22Rv1 (cell line): ENCODE measurements around the gene SOX2.

Experiments used
- H3K27ac ChIP-seq: fragments of 450-650 bp; 2 replicates; pipeline ENCODE4 v1.5.1; 2017
- CTCF ChIP-seq: fragments of 450-650 bp; IDR thresholded peaks from 2 replicates; pipeline ENCODE4 v1.5.1; 2017; ENCODE audit warnings: mild to moderate bottlenecking
- ZFX ChIP-seq: fragments of 450-650 bp; IDR thresholded peaks from 2 replicates; pipeline ENCODE4 v1.6.1; 2017; ENCODE audit warnings: antibody characterized with exemption, borderline replicate concordance

SOX2 gene

DNA sequence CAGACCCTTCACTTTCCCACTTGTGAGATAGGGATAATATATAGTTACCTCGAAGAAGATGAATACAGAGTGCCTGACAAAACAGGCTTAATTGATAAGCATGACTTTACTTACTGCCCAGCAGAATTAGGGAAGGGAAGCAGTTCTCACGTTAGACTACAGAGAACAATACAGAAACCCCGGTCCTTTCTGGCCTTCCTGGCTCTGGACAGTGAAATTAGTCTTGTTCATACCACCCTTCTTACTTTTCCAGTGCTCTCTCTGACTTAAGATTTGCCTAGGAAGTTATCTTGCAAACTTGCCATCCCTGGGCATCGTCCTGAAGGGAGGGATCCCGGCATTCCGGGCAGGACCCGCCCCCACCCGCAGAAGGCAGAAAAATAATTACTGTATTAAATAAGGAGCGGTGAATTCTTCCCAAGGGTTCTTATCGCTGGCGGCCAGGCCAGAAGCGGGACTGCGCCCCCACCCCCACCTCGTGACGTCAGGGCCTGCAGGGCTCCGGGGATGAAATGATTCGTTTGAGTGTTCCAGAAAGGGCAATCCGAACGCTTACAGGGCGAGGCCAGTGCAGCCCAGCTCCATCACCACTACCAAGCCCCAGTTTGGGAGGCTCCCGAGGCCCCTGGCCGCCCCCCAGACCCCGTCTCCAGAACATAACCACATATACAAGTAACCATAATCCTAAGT lies 8.4 kb downstream of the SOX2 start:
- no peak overlapping the region for H3K27ac ChIP-seq
- no peak for TF ChIP-seq CTCF
- no peak for TF ChIP-seq ZFX

DNA sequence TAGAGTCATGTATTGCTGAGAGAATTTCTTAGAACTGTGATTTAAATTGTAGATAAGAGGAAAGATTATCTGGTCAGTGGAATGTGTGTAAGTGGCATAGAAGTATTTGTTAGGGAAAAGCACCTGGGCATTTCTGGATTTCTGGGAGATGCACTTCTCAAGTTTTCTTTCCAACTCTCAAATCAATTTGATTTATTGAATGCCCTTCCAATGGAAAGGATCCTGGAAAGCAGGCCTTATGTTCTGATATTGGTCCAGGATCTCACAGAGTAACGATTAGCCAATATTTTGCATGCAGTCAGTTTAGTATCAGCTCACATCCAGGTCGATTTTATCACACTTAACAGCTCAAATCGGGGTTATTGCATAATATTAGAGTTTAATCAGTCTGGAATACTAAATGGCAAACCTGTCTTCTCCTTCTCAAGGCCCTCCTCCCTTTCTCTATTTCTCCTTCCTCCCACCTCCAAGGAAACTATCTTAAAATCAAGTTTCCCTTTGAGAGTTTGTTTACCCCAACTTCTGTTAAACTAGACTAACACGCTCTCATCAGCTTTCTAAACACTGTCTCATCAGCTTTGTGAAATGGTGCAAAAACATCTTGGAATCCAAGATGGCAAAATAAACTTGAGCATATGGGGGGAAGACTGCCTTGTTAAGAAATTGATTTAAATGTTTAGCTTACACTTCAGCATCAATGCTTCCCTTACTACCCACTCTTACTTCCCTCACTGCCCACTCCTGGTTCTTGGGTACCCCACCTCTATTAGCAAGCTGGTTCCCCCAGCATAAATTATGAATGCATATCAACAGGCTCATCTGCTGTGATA lies 9.5 kb downstream of the SOX2 start:
- H3K27ac ChIP-seq = no peak overlapping the region
- TF ChIP-seq CTCF (no peak), ZFX (no peak)

DNA sequence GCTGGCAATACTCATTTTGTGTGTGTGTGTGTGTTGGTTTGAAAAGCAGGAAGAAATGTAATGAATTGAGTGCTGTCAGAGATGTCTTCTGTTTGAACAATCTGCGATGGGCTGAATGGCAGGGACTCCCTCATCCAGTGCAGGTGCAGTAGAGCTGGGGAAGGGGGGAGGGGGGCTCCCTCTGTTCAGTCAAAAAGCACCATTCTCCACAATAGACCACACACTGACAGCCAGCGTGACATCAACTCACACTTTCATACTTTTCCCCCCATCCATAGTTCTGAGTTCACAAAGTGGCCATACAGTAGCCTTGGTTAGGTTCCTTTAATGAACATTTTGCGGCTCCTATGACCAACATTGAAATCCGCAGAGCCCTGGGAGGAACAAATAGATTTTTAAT lies 10.4 kb downstream of the SOX2 start:
- no peak overlapping the region for H3K27ac ChIP-seq
- TF ChIP-seq CTCF (no peak), ZFX (no peak)

DNA sequence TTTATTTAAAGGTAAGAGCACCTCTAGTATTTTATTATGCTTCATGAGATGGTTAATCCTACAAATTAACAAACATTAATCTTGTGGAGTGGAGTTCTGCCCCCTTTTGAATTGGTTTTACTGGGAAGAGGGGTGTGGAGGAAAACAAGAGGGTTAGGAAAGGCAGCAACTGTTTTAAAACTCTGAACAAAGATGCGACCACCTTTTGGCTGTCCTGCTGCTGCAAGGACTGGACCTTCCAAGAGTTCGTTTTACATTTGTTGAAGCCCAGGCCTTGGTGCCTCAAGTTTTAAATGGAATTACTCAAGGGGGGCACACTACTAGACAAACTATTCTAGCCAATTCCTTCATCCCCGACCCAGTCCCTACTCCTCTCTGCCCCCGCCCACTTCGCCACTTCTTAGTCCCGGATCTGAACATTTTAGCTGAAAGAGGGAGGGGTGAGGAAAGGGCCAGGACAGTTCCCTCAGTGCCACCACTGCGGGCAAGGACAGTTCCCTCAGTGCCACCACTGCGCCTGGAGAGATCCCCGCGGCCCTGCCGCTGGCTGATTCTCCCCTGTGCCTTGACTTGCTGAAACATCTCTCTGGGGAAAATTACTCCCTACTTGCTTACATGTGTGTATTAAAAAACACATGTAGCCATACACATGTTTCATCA lies 11.2 kb downstream of the SOX2 start:
- TF ChIP-seq CTCF = no peak
- no peak for TF ChIP-seq ZFX
- H3K27ac ChIP-seq = no peak overlapping the region

DNA sequence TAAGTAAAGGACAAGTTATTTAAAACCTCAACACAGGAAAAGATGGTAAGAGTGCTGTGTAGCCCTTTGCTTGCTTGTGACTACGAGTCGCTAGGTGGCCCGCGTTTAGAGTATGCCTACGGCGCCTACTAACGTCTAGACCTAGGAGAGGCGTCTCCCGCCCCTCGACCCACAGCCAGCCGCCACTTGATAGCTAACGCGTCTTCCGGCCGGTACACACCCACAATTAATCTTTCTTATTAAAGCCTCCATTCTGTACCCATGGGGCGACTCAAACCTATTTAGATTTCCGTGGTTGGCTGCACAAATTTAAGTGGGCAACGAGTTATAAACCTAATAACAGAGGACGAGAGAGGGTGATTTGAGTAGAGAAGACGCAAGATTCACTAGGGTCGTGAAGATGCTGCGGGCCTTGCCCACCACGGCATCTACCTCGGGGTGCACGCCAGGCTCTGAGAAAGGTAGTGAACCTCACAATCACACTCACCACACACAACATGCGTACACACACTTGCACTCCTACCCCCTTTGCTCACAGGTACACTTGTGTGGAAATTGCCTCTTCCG lies 12.0 kb downstream of the SOX2 start:
- no peak overlapping the region for H3K27ac ChIP-seq
- TF ChIP-seq ZFX = no peak
- TF ChIP-seq CTCF = no peak

DNA sequence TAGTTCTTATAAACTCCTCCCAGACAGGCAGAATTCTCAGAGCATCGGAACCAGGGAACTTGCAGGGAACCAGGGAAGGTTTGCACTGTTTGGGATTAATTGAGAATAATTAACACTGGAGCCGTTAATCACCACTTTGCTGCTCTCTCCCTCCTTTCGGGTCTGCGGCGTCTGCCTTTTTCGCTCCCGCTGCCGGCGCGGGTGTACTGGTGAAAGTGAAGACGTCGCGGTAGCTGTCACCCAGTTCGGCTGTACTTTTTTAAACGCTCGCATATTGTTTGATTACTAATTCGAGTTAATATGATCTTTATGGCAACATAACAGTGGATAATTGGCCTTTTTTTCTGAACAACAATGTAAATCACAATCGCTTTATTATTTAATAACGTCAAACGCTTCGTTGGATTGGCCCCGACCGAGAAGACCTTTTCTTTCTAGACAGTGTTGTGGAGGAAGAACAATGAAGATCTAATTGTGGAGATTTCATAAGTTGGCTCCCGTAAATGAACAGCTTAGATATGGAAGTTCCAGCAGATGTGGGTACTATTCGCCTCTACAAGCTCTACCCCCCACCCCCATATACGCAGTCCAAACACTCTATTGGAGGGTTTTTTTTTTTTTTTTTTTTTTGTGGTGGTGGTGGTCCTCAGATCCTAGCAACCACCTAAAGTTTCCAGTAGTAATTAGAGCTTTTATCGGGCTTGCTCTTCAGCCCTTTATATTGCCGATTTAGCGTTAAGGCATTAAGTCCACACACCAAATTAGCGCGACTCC lies 12.7 kb downstream of the SOX2 start:
- H3K27ac ChIP-seq = no peak overlapping the region
- TF ChIP-seq ZFX = no peak
- no peak for TF ChIP-seq CTCF
